ENCODE measurements around the gene CLTB.

Gene CLTB, protein sequence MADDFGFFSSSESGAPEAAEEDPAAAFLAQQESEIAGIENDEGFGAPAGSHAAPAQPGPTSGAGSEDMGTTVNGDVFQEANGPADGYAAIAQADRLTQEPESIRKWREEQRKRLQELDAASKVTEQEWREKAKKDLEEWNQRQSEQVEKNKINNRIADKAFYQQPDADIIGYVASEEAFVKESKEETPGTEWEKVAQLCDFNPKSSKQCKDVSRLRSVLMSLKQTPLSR

DNA sequence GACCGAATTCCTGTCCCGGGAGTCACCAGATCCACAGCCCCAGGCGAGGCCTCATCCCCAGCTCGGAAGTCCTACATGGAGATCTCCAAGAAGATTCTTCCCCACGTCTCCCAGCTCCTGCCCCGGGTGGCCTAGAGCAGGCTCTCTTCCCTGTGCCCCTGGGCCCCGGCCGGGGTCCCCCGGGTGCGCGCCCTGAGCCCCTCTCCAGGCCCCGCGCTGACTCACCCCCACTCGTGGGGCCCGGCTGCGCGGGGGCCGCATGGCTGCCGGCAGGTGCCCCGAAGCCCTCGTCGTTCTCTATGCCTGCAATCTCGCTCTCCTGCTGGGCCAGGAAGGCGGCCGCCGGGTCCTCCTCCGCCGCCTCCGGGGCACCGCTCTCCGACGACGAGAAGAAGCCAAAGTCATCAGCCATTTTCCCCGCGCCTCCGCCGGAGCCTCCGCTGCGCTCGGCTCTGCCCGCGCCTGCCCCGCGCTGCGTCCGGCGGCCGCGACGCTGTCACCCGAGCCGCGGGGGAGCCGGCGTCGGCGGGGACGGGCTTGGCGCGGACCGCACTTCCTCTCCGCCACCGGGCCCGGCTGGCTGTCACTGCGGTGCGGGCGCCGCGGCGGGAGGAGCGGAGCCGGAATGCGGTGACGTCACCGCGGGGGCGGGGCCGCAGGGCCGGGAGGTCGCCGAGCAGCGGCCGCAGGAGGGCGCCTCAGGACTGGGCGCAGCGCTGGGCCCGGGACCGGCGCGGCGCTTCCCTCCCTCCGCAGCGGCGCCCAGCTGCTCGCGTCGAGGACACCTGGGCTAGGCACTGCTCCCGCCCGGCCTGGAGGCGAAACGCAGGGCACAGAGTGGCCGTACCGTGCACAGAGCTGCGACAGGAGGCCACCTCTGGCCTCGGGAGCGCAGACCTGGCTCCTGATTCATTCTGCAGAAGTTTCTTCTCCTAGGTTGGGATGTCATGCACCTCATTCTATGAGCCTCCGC lies at the start of gene CLTB:
Gene CLTB, minus strand, starts transcription at position 588 of the 973 bp plus-strand sequence. Its CDS starts 176 bp downstream, at position 412.
- Histone ChIP-seq H3K9me3 (ENCODE audit: low read length) (no peaks in the 10 kb centered on the region), H3K36me3 (ENCODE audit: insufficient read depth, low read length) (no peaks in the 10 kb centered on the region), H3K27me3 (ENCODE audit: insufficient read depth, low read length) (no peaks in the 10 kb centered on the region), H2AFZ (ENCODE audit: low read depth, low read length) (peak within 1 kb of the TSS; percentile 96), H3K4me3 (ENCODE audit: low read length) (peak within 1 kb of the TSS; percentile 83), H3K4me1 (ENCODE audit: insufficient read depth, low read length) (peaks cover 8% of the 10 kb centered on the region)

DNA sequence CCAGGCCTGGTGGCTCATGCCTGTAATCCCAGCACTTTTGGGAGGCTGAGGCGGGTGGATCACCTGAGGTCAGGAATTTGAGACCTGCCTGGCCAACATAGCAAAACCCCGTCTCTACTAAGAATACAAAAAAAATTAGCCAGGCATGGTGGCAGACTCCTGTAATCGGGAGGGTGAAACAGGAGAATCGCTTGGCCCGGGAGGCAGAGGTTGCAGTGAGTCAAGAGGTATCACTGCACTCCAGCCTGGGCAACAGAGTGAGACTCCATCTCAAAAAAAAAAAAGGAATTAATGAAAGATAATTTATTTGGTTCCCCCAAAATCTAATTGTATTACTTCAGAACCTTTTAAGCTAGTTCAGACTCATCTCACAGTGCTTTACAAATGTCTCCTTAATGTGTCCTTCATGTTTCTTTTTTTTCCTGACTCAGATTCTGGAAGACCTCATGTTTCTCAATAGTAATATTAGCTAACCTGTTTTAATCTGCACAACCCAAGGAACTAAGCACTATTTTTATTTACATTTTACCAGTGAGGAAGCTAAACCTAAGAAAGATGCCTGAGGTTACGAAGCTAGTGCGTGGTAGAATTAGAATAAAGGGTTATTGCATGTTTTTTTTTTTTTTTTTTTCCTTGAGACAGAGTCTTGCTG lies 46.9 kb upstream of the CLTB start:
- no peaks in the 10 kb centered on the region for H3K9me3 ChIP-seq (ENCODE audit: low read length)
- no peaks in the 10 kb centered on the region for H3K27me3 ChIP-seq (ENCODE audit: insufficient read depth, low read length)
- no peak overlapping the region for H3K4me3 ChIP-seq (ENCODE audit: low read length)
- H3K4me1 ChIP-seq (ENCODE audit: insufficient read depth, low read length): no peaks in the 10 kb centered on the region
- peaks cover 2% of the 10 kb centered on the region for H3K36me3 ChIP-seq (ENCODE audit: insufficient read depth, low read length)
- H2AFZ ChIP-seq (ENCODE audit: low read depth, low read length): no peak overlapping the region

DNA sequence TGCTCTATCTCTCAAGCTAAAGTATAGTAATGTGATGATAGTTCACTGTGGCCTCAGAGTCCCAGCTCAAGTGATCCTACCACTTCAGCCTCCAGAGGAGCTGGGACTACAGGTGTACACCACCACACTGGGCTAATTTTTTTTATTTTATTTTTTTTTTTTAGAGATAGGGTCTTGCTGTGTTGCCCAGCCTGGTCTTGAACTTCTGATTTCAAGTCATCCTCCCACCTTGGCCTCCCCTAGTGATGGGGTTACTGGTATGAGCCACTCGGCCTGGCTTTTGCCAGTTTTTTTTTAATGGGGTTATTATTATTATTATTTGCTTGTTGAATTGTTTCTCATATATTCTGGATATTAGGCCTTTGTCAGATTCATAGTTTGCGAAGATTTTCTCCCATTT lies 45.0 kb upstream of the CLTB start:
- Histone ChIP-seq H3K27me3 (ENCODE audit: insufficient read depth, low read length) (no peaks in the 10 kb centered on the region), H3K9me3 (ENCODE audit: low read length) (no peaks in the 10 kb centered on the region), H2AFZ (ENCODE audit: low read depth, low read length) (no peak overlapping the region), H3K4me1 (ENCODE audit: insufficient read depth, low read length) (no peaks in the 10 kb centered on the region), H3K36me3 (ENCODE audit: insufficient read depth, low read length) (peaks cover 2% of the 10 kb centered on the region), H3K4me3 (ENCODE audit: low read length) (no peak overlapping the region)

DNA sequence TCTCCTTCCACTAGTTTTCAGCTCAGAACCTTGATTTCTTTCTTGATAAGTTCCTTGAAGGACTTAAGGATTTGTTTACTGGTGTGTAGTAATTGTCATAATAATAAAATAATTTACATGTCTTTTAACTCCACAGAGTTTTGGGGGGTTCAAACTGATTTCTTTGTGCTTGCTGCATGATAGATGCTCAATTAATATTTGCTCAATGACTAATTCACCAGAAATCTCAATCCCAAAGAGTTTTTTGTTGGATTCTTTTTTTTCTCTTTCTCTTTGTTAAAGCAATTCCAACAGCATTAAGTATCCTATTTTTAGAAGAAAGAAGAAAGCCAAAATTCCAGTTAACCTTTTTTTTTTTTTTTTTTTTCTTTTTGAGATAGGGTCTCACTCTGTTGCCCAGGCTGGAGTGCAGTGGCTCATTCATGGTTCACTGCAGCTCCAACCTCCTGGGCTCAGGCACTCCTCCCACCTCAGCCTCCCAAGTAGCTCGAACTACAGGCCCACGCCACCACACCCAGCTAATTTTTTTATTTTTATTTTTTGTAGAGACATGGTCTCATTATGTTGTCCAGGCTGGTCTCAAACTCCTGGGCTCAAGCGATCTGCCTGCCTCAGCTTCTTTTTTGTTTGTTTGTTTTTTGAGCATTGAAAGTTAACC lies 42.7 kb upstream of the CLTB start:
- Histone ChIP-seq H3K27me3 (ENCODE audit: insufficient read depth, low read length) (no peaks in the 10 kb centered on the region), H3K4me3 (ENCODE audit: low read length) (no peak overlapping the region), H2AFZ (ENCODE audit: low read depth, low read length) (no peak overlapping the region), H3K9me3 (ENCODE audit: low read length) (no peaks in the 10 kb centered on the region), H3K36me3 (ENCODE audit: insufficient read depth, low read length) (peaks cover 5% of the 10 kb centered on the region), H3K4me1 (ENCODE audit: insufficient read depth, low read length) (no peaks in the 10 kb centered on the region)

DNA sequence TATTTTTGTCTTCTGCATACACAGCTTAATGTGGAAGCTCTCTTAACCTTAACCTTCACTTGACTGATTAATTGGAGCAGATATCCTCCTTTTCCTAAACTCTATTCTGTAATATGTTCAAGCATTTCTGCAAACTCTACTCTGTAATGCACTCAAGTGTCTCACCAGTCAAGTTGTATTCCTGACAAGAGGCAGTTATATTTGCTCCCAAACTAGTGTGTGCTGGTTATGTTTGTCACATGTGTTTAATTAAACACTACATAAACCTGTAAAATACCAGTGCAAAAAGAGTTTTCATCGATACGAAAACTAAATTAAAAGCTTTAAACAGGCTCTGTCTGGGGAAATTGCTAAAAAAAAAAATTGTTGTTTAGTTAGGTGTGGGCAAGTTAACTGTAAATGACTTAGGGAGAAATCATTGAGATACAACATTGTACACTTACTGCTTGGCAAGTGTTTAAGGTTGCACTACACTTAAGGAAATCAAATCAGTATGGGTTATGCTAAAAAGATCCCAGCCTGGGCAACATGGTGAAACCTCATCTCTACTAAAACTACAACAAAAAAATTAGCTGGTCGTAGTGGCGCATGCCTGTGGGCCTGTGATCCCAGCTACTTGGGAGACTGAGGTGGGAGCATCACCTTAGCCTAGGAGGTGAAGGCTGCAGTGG lies 38.5 kb upstream of the CLTB start:
- H3K4me3 ChIP-seq (ENCODE audit: low read length): no peak overlapping the region
- H3K4me1 ChIP-seq (ENCODE audit: insufficient read depth, low read length): no peaks in the 10 kb centered on the region
- H2AFZ ChIP-seq (ENCODE audit: low read depth, low read length): no peak overlapping the region
- H3K27me3 ChIP-seq (ENCODE audit: insufficient read depth, low read length): no peaks in the 10 kb centered on the region
- H3K9me3 ChIP-seq (ENCODE audit: low read length): no peaks in the 10 kb centered on the region
- peaks cover 14% of the 10 kb centered on the region for H3K36me3 ChIP-seq (ENCODE audit: insufficient read depth, low read length)

DNA sequence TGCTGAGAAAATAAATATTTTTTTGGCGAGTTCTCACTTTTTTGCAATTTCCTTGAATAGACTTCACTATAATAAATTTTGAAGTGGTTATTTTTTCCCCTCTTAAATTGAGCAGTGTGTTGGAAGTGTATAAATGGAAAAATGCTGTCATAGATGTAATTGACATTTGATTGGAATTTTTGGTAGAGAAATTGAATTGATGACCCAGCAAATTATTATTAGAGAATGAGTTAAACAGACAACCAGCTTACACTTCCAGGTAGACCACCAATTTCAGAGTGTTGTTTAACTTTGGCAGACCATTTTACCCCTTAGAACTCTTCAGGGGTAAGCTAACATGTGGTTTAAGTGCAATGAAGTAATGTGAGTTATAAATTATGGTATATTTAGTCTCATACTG lies 33.7 kb upstream of the CLTB start:
- Histone ChIP-seq H3K9me3 (ENCODE audit: low read length) (no peaks in the 10 kb centered on the region), H3K36me3 (ENCODE audit: insufficient read depth, low read length) (peaks cover 12% of the 10 kb centered on the region), H3K4me3 (ENCODE audit: low read length) (no peak overlapping the region), H3K27me3 (ENCODE audit: insufficient read depth, low read length) (no peaks in the 10 kb centered on the region), H3K4me1 (ENCODE audit: insufficient read depth, low read length) (peaks cover 10% of the 10 kb centered on the region), H2AFZ (ENCODE audit: low read depth, low read length) (no peak overlapping the region)

DNA sequence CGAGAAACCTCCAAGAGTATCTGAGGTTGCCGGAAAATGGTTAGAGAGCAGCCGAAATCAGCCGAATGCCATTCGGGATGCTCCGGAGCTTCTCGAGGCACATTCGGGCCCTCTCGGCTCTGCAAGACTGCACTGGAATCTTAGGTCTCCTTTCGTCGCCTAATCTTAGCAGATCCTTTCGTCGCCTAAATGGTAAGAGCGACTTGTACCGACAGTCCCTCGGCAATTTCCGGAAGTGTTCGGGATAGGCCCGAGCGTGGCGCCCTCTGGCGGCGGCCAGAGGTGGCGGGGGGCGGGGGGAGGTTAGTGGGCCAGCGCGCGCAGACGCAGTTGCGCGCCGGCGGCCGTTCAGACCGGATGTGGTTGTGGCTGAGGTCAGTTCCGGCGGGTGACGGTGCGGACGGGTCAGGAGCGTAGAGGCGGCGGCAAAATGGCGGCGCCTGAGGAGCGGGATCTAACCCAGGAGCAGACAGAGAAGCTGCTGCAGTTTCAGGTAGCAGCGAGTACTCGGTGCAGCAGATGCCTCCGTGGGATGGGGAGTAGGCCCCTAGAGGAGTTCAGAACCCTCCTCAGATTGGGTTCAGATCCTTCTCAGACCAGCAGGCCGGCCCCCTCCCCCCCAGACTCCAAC lies 31.8 kb upstream of the CLTB start, which contains the start of gene FAF2:
Gene FAF2, plus strand, starts transcription at position 408 of the 631 bp plus-strand sequence. Its CDS starts 23 bp downstream, at position 431.
- H3K36me3 ChIP-seq (ENCODE audit: insufficient read depth, low read length): peaks cover 6% of the 10 kb centered on the region
- peak within 1 kb of the TSS; percentile 89 for H3K4me3 ChIP-seq (ENCODE audit: low read length)
- no peaks in the 10 kb centered on the region for H3K9me3 ChIP-seq (ENCODE audit: low read length)
- peak within 1 kb of the TSS; percentile 95 for H2AFZ ChIP-seq (ENCODE audit: low read depth, low read length)
- peaks cover 10% of the 10 kb centered on the region for H3K4me1 ChIP-seq (ENCODE audit: insufficient read depth, low read length)
- H3K27me3 ChIP-seq (ENCODE audit: insufficient read depth, low read length): no peaks in the 10 kb centered on the region

DNA sequence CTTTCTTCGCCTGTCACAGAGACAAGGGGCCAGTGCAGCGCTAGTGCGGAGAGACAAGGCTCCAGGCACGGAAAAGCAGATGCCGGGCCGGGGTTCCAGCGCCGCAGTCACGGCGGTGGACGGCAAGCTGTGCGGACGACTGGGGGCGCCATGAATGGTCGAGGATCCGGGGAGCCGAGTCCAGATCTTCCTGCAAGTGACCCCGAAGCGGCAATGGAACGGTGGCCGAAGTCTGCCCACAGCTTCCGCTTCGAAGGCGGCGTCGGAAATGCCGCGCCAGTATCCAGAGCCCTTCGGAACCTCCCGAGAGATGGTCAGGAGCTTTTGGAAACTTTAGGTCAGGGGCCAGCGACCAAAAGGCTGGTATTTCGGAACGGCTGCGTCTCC lies 31.2 kb upstream of the CLTB start:
- H3K4me1 ChIP-seq (ENCODE audit: insufficient read depth, low read length): peaks cover 10% of the 10 kb centered on the region

DNA sequence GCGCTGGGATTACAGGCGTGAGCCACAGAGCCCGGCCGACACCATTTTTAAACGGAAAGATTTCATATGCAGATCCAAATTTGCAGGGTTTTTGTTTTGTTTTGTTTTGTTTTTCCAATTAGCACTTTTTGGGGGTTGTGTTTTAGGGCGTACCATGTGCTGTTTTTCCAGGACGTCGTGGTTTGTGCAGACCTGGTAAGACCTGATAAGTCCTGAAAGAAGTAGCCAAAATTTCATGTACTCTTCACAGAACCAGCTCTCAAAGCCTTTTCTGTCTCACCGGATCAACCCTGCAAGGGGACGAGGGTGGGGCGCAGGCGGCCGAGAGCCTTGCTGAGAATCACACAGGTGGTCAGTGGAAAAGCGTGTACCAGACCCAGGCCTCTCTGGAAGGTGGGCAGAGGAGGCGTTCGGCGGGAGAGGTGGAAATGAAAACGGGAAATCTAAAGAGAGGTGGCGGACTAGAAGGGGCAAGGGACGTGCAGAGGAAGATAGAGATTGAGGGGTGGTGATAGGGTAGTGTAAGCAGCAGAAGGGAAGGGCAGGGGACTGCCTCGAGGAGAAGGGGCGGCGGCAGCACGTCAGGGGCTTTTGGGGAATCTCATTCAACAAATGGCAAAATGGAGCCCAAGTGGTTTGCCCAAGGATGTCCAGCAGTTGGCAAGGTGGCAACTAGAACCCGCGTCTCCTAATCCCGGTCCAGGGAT lies 30.7 kb upstream of the CLTB start:
- Histone ChIP-seq H3K36me3 (ENCODE audit: insufficient read depth, low read length) (no peaks in the 10 kb centered on the region), H3K27me3 (ENCODE audit: insufficient read depth, low read length) (no peaks in the 10 kb centered on the region), H2AFZ (ENCODE audit: low read depth, low read length) (peak overlapping the region; percentile 95), H3K9me3 (ENCODE audit: low read length) (no peaks in the 10 kb centered on the region), H3K4me1 (ENCODE audit: insufficient read depth, low read length) (peaks cover 11% of the 10 kb centered on the region), H3K4me3 (ENCODE audit: low read length) (peak overlapping the region; percentile 89)

More for the DNA sequence above, 31.2 kb upstream of the CLTB start:
- H2AFZ ChIP-seq (ENCODE audit: low read depth, low read length): peak overlapping the region; percentile 95
- no peaks in the 10 kb centered on the region for H3K9me3 ChIP-seq (ENCODE audit: low read length)
- no peaks in the 10 kb centered on the region for H3K27me3 ChIP-seq (ENCODE audit: insufficient read depth, low read length)
- peaks cover 3% of the 10 kb centered on the region for H3K36me3 ChIP-seq (ENCODE audit: insufficient read depth, low read length)
- H3K4me3 ChIP-seq (ENCODE audit: low read length): peak overlapping the region; percentile 89

DNA sequence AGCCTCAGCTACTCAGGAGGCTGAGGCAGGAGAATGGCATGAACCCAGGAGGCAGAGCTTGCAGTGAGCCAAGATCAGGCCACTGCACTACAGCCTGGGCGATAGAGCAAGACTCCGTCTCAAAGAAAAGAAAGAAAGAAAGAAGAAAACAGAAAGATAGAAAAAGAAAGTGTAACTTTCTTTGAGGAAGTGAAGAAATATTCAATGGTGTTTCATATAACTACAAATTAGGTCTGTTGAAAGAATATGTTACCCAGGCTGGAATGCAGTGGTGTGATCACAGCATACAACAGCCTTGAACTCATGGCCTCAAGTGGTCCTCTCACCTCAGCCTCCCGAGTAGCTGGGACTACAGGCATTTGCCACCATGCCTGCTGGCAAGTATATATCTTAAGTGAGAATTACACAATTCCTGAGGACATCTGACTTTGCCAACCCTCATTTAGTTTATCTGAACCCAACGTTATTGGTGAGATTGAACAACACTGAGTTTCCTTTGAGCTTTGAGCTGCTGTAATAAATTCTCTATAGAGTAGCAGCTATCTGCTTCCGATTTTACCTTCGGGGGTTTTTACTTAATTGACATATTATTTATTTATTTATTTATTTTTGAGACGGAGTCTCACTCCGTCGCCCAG lies 29.8 kb upstream of the CLTB start:
- H3K36me3 ChIP-seq (ENCODE audit: insufficient read depth, low read length): no peaks in the 10 kb centered on the region
- no peak overlapping the region for H2AFZ ChIP-seq (ENCODE audit: low read depth, low read length)
- peaks cover 13% of the 10 kb centered on the region for H3K4me1 ChIP-seq (ENCODE audit: insufficient read depth, low read length)
- no peaks in the 10 kb centered on the region for H3K9me3 ChIP-seq (ENCODE audit: low read length)
- no peaks in the 10 kb centered on the region for H3K27me3 ChIP-seq (ENCODE audit: insufficient read depth, low read length)
- no peak overlapping the region for H3K4me3 ChIP-seq (ENCODE audit: low read length)

DNA sequence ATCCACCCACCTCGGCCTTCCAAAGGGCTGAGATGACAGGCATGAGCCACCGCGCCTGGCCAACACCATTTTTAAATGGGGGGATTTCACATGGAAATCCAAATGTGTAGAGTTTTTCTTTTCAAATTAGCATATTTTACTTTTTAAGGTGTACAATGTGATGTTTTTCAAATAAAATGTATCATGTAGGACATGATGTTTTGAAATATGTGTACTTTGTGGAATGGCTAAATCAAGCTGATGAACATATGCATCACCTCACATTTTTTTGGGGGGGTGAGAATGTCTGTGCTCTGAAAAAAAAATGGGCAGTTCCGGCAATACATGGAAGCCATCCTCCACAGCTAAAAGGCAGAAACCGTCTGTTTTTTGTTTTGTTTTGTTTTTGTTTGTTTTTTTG lies 28.4 kb upstream of the CLTB start:
- no peak overlapping the region for H3K4me3 ChIP-seq (ENCODE audit: low read length)
- no peak overlapping the region for H2AFZ ChIP-seq (ENCODE audit: low read depth, low read length)
- H3K27me3 ChIP-seq (ENCODE audit: insufficient read depth, low read length): no peaks in the 10 kb centered on the region
- no peaks in the 10 kb centered on the region for H3K9me3 ChIP-seq (ENCODE audit: low read length)
- H3K36me3 ChIP-seq (ENCODE audit: insufficient read depth, low read length): no peaks in the 10 kb centered on the region
- H3K4me1 ChIP-seq (ENCODE audit: insufficient read depth, low read length): peaks cover 13% of the 10 kb centered on the region
